ENCODE results near the gene TNFAIP8. TPM values are rescaled to one million over a fixed set of nuclear protein-coding genes. Genes with fewer than 3 reads are reported as not detected.

Gene TNFAIP8
- total RNA-seq, 4 donors from 2014 or later, result 20.2 to 26.2 (median 22.5) TPM

GRCh38 chr5:119356612-119357188, 881 bp downstream of the TNFAIP8 start:
- intact Hi-C loops (cut with DNase I), result loop anchor here (5.0 kb wide), 2 partner anchors 41 to 56 kb away; no protein-coding TSS in a partner anchor
- peak overlapping the region; percentile 59 to 82 (median 74) for H3K4me3 ChIP-seq
- TF ChIP-seq CTCF (IDR thresholded peaks at IDR 0.05) (no peak), EP300 (IDR thresholded peaks at IDR 0.05) (no peak), POLR2A (IDR thresholded peaks at IDR 0.05; ENCODE audit: low read depth) (no peak), POLR2AphosphoS5 (IDR thresholded peaks at IDR 0.05) (no peak)
- H3K4me1 ChIP-seq, result peaks cover 15 to 65% (median 60%) of the 10 kb centered on the region in 4 donors
- 16% methylated on average over 4 of the region's 4 CpGs for WGBS
- H3K27ac ChIP-seq (replicated peaks in 1 of 4), result peak overlapping the region; percentile 76 to 89 (median 82)
- no peaks in the 10 kb centered on the region for H3K27me3 ChIP-seq
- no peak for DNase-seq (ENCODE audit: extremely low spot score)
- no peaks in the 10 kb centered on the region for H3K36me3 ChIP-seq
- H3K9me3 ChIP-seq, result no peaks in the 10 kb centered on the region

- Histone ChIP-seq H3K36me3 (no peaks in the 10 kb centered on the region), H3K27ac (replicated peaks in 1 of 4) (peak overlapping the region; percentile 76 to 89 (median 82)), H3K9me3 (no peaks in the 10 kb centered on the region), H3K27me3 (no peaks in the 10 kb centered on the region), H3K4me1 (peaks cover 15 to 71% (median 64%) of the 10 kb centered on the region in 4 donors), H3K4me3 (peak overlapping the region; percentile 59 to 82 (median 74))
- intact Hi-C loops (cut with DNase I), result loop anchor here (5.0 kb wide), 2 partner anchors 40 to 55 kb away; no protein-coding TSS in a partner anchor
- DNase-seq (ENCODE audit: extremely low spot score), result no peak
- 44% methylated on average over 3 of the region's 3 CpGs for WGBS
- TF ChIP-seq CTCF (IDR thresholded peaks at IDR 0.05) (no peak), POLR2A (IDR thresholded peaks at IDR 0.05; ENCODE audit: low read depth) (no peak), EP300 (IDR thresholded peaks at IDR 0.05) (no peak), POLR2AphosphoS5 (IDR thresholded peaks at IDR 0.05) (no peak)
Observed at GRCh38 chr5:119357270-119357669, 1.5 kb downstream of the TNFAIP8 start.

GRCh38 chr5:119357808-119358529, 2.1 kb downstream of the TNFAIP8 start:
- 77% methylated on average over 6 of the region's 6 CpGs for WGBS
- no peak for TF ChIP-seq EP300 (IDR thresholded peaks at IDR 0.05)
- TF ChIP-seq POLR2AphosphoS5 (IDR thresholded peaks at IDR 0.05), result no peak
- no peak for TF ChIP-seq CTCF (IDR thresholded peaks at IDR 0.05)
- TF ChIP-seq POLR2A (IDR thresholded peaks at IDR 0.05; ENCODE audit: low read depth), result no peak

GRCh38 chr5:119358530-119358900, 2.7 kb downstream of the TNFAIP8 start:
- intact Hi-C loops (cut with DNase I), result loop anchor here (5.0 kb wide), 2 partner anchors 39 to 54 kb away; no protein-coding TSS in a partner anchor
- Histone ChIP-seq H3K4me1 (peaks cover 15 to 73% (median 71%) of the 10 kb centered on the region in 4 donors), H3K27me3 (no peaks in the 10 kb centered on the region), H3K4me3 (no peak overlapping the region), H3K9me3 (no peaks in the 10 kb centered on the region), H3K36me3 (no peaks in the 10 kb centered on the region), H3K27ac (replicated peaks in 1 of 4) (peak overlapping the region in 3 of 4 donors; percentile 21 to 82 (median 37))
- DNase-seq (ENCODE audit: extremely low spot score), result no peak
- TF ChIP-seq EP300 (IDR thresholded peaks at IDR 0.05) (no peak), POLR2A (IDR thresholded peaks at IDR 0.05; ENCODE audit: low read depth) (no peak), POLR2AphosphoS5 (IDR thresholded peaks at IDR 0.05) (no peak), CTCF (IDR thresholded peaks at IDR 0.05) (no peak)
- 85% methylated on average over 2 of the region's 2 CpGs for WGBS

More at GRCh38 chr5:119357808-119358529, 2.1 kb downstream of the TNFAIP8 start:
- peak overlapping the region in 3 of 4 donors; percentile 76 to 89 (median 82) for H3K27ac ChIP-seq (replicated peaks in 1 of 4)
- peak overlapping the region in 3 of 4 donors; percentile 70 to 82 (median 78) for H3K4me3 ChIP-seq
- no peaks in the 10 kb centered on the region for H3K27me3 ChIP-seq
- H3K9me3 ChIP-seq, result no peaks in the 10 kb centered on the region
- H3K36me3 ChIP-seq, result no peaks in the 10 kb centered on the region
- H3K4me1 ChIP-seq, result peaks cover 15 to 72% (median 67%) of the 10 kb centered on the region in 4 donors
- intact Hi-C loops (cut with DNase I), result loop anchor here (5.0 kb wide), 2 partner anchors 39 to 54 kb away; no protein-coding TSS in a partner anchor
- no peak for DNase-seq (ENCODE audit: extremely low spot score)

All from esophagus muscularis mucosa (tissue), 4 donors.